IMR-90 (cell line): Measurements from ENCODE around the gene SPDEF.

Source experiments
- CTCF ChIP-seq: conservative IDR thresholded peaks from 2 replicates; pipeline ENCODE4 v1.5.1; 2012; ENCODE audit warnings: mild to moderate bottlenecking, low read depth, low read length, improper control_type of control experiment
- POLR2A ChIP-seq: IDR thresholded peaks from 2 replicates; pipeline ENCODE4 v1.6.1; 2012; ENCODE audit warnings: mild to moderate bottlenecking, low read depth, low read length

- TF ChIP-seq CTCF (no peak), POLR2A (no peak)
Observed at GRCh38 chr6:34538581-34538980, 17.5 kb downstream of the SPDEF start.
